ENCODE measurements around the gene ACCS.

The ACCS gene

GRCh38 chr11:44032299-44033085 lies 33.6 kb upstream of the ACCS start:
- Mint-ChIP-seq H3K27me3 (peaks cover 10% of the 10 kb centered on the region), H3K4me3 (no peak overlapping the region), H3K36me3 (no peaks in the 10 kb centered on the region), H3K4me1 (no peaks in the 10 kb centered on the region), H3K9me3 (no peaks in the 10 kb centered on the region), H3K27ac (no peak overlapping the region)

GRCh38 chr11:44033411-44033850 lies 32.6 kb upstream of the ACCS start:
- peaks cover 12% of the 10 kb centered on the region for H3K27me3 Mint-ChIP-seq
- H3K27ac Mint-ChIP-seq, result no peak overlapping the region
- H3K4me3 Mint-ChIP-seq, result no peak overlapping the region
- no peaks in the 10 kb centered on the region for H3K4me1 Mint-ChIP-seq
- no peaks in the 10 kb centered on the region for H3K36me3 Mint-ChIP-seq
- H3K9me3 Mint-ChIP-seq, result no peaks in the 10 kb centered on the region

- no peaks in the 10 kb centered on the region for H3K9me3 Mint-ChIP-seq
- H3K36me3 Mint-ChIP-seq, result no peaks in the 10 kb centered on the region
- peaks cover 12% of the 10 kb centered on the region for H3K27me3 Mint-ChIP-seq
Observed at GRCh38 chr11:44033856-44034255, 32.2 kb upstream of the ACCS start.

GRCh38 chr11:44034639-44035038 lies 31.4 kb upstream of the ACCS start:
- Mint-ChIP-seq H3K4me3 (no peak overlapping the region), H3K27me3 (peaks cover 8% of the 10 kb centered on the region), H3K36me3 (no peaks in the 10 kb centered on the region), H3K9me3 (no peaks in the 10 kb centered on the region), H3K4me1 (no peaks in the 10 kb centered on the region), H3K27ac (no peak overlapping the region)

More at GRCh38 chr11:44033856-44034255, 32.2 kb upstream of the ACCS start:
- Mint-ChIP-seq H3K4me3 (no peak overlapping the region), H3K27ac (no peak overlapping the region), H3K4me1 (no peaks in the 10 kb centered on the region)

- H3K4me3 Mint-ChIP-seq, result no peak overlapping the region
- H3K9me3 Mint-ChIP-seq, result peaks cover 7% of the 10 kb centered on the region
- peaks cover 5% of the 10 kb centered on the region for H3K36me3 Mint-ChIP-seq
- H3K4me1 Mint-ChIP-seq, result no peaks in the 10 kb centered on the region
- no peak overlapping the region for H3K27ac Mint-ChIP-seq
- peaks cover 4% of the 10 kb centered on the region for H3K27me3 Mint-ChIP-seq
Observed at GRCh38 chr11:44036811-44037657, 29.0 kb upstream of the ACCS start.

GRCh38 chr11:44037658-44037998 lies 28.4 kb upstream of the ACCS start:
- H3K9me3 Mint-ChIP-seq, result peaks cover 7% of the 10 kb centered on the region
- peaks cover 4% of the 10 kb centered on the region for H3K27me3 Mint-ChIP-seq
- no peak overlapping the region for H3K27ac Mint-ChIP-seq
- no peaks in the 10 kb centered on the region for H3K4me1 Mint-ChIP-seq
- no peak overlapping the region for H3K4me3 Mint-ChIP-seq
- peaks cover 5% of the 10 kb centered on the region for H3K36me3 Mint-ChIP-seq

GRCh38 chr11:44043157-44043556 lies 22.9 kb upstream of the ACCS start:
- Mint-ChIP-seq H3K4me1 (no peaks in the 10 kb centered on the region), H3K27ac (no peak overlapping the region), H3K9me3 (peaks cover 7% of the 10 kb centered on the region), H3K4me3 (no peak overlapping the region), H3K27me3 (peaks cover 2% of the 10 kb centered on the region), H3K36me3 (peaks cover 5% of the 10 kb centered on the region)

- Mint-ChIP-seq H3K4me1 (no peaks in the 10 kb centered on the region), H3K27ac (no peak overlapping the region), H3K36me3 (peaks cover 1% of the 10 kb centered on the region), H3K4me3 (no peak overlapping the region), H3K9me3 (no peaks in the 10 kb centered on the region), H3K27me3 (no peaks in the 10 kb centered on the region)
Observed at GRCh38 chr11:44046182-44046581, 19.9 kb upstream of the ACCS start.

GRCh38 chr11:44047298-44047697 lies 18.8 kb upstream of the ACCS start:
- no peaks in the 10 kb centered on the region for H3K36me3 Mint-ChIP-seq
- no peak overlapping the region for H3K4me3 Mint-ChIP-seq
- H3K27me3 Mint-ChIP-seq, result no peaks in the 10 kb centered on the region
- H3K9me3 Mint-ChIP-seq, result no peaks in the 10 kb centered on the region
- no peaks in the 10 kb centered on the region for H3K4me1 Mint-ChIP-seq
- no peak overlapping the region for H3K27ac Mint-ChIP-seq

GRCh38 chr11:44047931-44048431 lies 18.1 kb upstream of the ACCS start, which contains the start of gene ACCSL:
TSS of gene ACCSL (plus strand) at chr11:44047981. CDS start at chr11:44048037, 56 bp downstream.
- H3K4me3 Mint-ChIP-seq, result no peak within 1 kb of the TSS
- H3K27ac Mint-ChIP-seq, result no peak within 1 kb of the TSS
- H3K36me3 Mint-ChIP-seq, result no peaks in the 10 kb centered on the region
- no peaks in the 10 kb centered on the region for H3K4me1 Mint-ChIP-seq
- H3K9me3 Mint-ChIP-seq, result no peaks in the 10 kb centered on the region
- no peaks in the 10 kb centered on the region for H3K27me3 Mint-ChIP-seq

GRCh38 chr11:44049832-44050231 lies 16.2 kb upstream of the ACCS start:
- H3K27me3 Mint-ChIP-seq, result no peaks in the 10 kb centered on the region
- H3K4me3 Mint-ChIP-seq, result no peak overlapping the region
- H3K27ac Mint-ChIP-seq, result no peak overlapping the region
- H3K4me1 Mint-ChIP-seq, result no peaks in the 10 kb centered on the region
- no peaks in the 10 kb centered on the region for H3K9me3 Mint-ChIP-seq
- no peaks in the 10 kb centered on the region for H3K36me3 Mint-ChIP-seq

GRCh38 chr11:44051171-44051570 lies 14.9 kb upstream of the ACCS start:
- Mint-ChIP-seq H3K4me1 (no peaks in the 10 kb centered on the region), H3K27ac (no peak overlapping the region), H3K27me3 (no peaks in the 10 kb centered on the region), H3K9me3 (no peaks in the 10 kb centered on the region), H3K4me3 (no peak overlapping the region), H3K36me3 (no peaks in the 10 kb centered on the region)

GRCh38 chr11:44057340-44057739 lies 8.7 kb upstream of the ACCS start:
- no peaks in the 10 kb centered on the region for H3K9me3 Mint-ChIP-seq
- H3K27me3 Mint-ChIP-seq, result no peaks in the 10 kb centered on the region
- H3K4me3 Mint-ChIP-seq, result no peak overlapping the region
- H3K36me3 Mint-ChIP-seq, result no peaks in the 10 kb centered on the region
- H3K4me1 Mint-ChIP-seq, result no peaks in the 10 kb centered on the region
- H3K27ac Mint-ChIP-seq, result no peak overlapping the region

- H3K4me3 Mint-ChIP-seq, result no peak overlapping the region
- H3K27me3 Mint-ChIP-seq, result no peaks in the 10 kb centered on the region
- H3K4me1 Mint-ChIP-seq, result no peaks in the 10 kb centered on the region
- no peak overlapping the region for H3K27ac Mint-ChIP-seq
- H3K9me3 Mint-ChIP-seq, result no peaks in the 10 kb centered on the region
- no peaks in the 10 kb centered on the region for H3K36me3 Mint-ChIP-seq
Observed at GRCh38 chr11:44058275-44058674, 7.8 kb upstream of the ACCS start.

GRCh38 chr11:44065161-44065661 lies 859 bp upstream of the ACCS start:
- H3K4me3 Mint-ChIP-seq, result peak overlapping the region; percentile 91
- H3K9me3 Mint-ChIP-seq, result no peaks in the 10 kb centered on the region
- H3K4me1 Mint-ChIP-seq, result peaks cover 29% of the 10 kb centered on the region
- no peaks in the 10 kb centered on the region for H3K27me3 Mint-ChIP-seq
- peak overlapping the region; percentile 92 for H3K27ac Mint-ChIP-seq
- H3K36me3 Mint-ChIP-seq, result peaks cover 3% of the 10 kb centered on the region

- Mint-ChIP-seq H3K36me3 (peaks cover 3% of the 10 kb centered on the region), H3K27ac (peak overlapping the region; percentile 92), H3K27me3 (no peaks in the 10 kb centered on the region), H3K4me1 (peaks cover 29% of the 10 kb centered on the region), H3K9me3 (no peaks in the 10 kb centered on the region), H3K4me3 (peak overlapping the region; percentile 91)
Observed at GRCh38 chr11:44066732-44067141, 667 bp downstream of the ACCS start.
